Fibroblast of skin of right biceps (primary cell): ENCODE data around the gene IGBP1.
A peak's percentile ranks its signal among the peaks of the same experiment; 100 is the strongest.
"Not testable (repeated sequence)": the region's sequence is repeated elsewhere in the genome, so short reads cannot be mapped to it uniquely, and the experiment has no call there.

Experiments
- DNase-seq: peaks from one replicate; pipeline ENCODE4 v3.0.0-alpha.2; 2013

Gene IGBP1

DNA sequence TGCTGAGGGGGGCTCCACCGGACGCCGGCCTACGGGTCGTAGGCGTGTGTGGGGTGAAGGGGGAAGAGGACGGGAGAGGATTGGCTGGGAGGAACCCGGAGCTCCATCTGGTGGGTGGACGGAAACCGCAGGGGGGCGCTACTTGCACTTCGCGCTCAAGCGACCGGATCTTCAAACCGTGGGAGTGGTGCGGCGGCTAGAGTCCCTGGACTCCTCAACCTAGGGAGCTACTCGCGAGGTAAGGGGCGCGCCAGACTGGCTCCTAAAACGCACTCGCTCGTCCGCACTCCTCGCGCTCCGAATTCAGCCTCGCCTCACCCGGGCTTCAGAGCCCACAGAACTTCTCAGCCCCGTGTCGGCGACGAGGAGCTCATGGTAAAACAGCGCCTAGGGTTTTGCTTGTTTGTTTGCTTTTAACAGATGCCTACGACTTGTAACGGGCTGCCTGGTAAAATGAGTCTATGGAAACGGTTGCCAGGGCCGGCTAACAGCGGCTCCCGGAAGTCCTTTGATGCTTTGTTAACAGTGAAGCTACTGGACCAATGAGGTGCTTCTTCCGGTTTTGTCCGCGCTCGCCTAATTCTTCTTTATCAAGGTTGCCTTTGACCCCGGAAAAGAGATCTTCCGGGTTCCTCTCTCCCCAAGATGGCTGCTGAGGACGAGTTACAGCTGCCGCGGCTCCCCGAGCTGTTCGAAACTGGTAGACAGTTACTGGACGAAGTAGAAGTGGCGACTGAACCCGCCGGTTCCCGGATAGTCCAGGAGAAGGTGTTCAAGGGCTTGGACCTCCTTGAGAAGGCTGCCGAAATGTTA lies at the start of gene IGBP1:
Gene IGBP1, plus strand, starts transcription at position 145 of the 813 bp plus-strand sequence. Its CDS starts 501 bp downstream, at position 646.
- DNase-seq: peak; percentile 85

DNA sequence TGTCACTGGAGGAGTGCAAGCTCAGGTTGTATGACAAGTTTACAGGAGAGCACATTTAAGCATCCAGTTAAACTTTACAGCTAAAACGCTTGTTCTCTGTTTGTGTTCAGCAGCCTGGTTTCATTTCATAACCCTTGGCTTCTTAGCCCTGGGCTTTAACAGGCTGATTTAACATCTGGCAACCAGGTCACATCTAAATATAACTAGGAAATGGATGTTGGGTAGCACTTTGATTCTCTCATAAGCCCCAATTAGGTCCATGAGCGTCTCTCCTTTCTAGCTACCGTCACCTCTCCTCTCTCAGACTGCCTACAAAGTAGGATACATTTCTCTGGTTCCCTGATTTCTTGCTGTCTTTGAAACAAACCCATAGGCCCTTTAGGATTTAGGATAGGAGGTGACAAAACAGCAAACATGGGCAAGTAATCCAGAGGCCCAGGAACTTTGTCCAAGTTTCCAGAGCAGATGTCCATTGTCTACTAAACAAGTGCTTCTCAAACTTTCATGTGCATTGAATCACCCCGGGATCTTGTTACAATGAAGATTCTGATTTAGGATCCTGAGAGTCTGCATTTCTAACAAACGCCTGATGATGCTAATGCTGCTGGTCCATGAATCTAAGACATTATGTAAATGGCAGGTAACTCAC lies 48.5 kb upstream of the IGBP1 start:
- DNase-seq: no peak

- peak; percentile 60 for DNase-seq
Observed at GRCh38 chrX:70087857-70088630, 45.2 kb upstream of the IGBP1 start.

DNA sequence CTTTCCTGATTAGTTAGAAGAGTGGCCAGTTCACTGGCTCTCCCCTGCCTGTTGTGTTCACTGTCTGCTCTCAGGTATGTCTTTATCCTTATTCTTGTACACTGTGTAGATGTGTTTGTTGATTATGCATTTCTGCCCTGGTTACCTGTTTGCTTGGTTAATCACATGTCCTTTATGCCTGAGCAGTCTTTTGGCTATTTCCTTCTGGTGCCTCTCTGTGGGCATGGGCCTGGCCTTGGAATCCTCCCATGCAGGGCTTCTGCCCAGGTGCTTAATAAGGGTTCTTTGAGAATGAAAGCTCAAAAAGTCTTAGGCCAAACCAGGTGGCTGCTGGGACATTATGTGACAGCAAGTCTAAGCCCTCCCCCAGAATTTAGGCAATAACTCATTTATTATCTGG lies 44.5 kb upstream of the IGBP1 start:
- no peak for DNase-seq

DNA sequence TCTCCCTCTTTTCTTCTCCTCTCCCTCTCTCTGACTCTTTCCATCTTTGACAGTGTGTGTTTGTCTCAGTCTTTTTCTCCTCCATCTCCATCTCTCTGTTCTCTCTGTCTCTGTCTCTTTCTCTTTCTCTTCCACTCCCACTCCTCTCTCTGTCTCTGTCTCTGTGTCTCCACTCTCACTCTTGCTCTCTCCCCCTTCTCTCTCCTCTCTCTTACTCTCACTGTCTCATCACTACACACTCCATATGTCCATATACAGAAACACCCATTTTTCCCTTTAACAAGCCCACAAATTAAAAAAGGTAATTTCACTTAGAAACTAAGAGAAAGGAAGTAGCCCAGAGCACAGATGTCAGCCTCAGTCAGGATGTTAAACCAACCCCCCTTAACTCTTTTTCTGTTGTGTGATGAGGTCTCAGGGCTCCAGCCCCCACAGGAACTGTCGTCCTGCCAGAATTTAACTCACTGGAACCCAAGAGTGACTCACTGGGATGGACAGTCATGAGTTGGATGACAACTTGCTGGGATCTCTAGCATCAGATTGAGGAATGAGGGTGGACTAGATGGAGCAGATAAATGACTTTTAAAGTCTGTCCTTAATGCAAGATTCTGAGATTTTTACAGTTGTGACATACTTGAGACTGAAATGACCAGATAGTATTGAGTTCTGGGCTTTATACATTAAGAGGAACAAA lies 43.5 kb upstream of the IGBP1 start:
- DNase-seq: peak; percentile 87

GRCh38 chrX:70092247-70092646 lies 41.0 kb upstream of the IGBP1 start:
- DNase-seq: no peak

GRCh38 chrX:70096052-70096451 lies 37.2 kb upstream of the IGBP1 start:
- DNase-seq: peak; percentile 16

DNA sequence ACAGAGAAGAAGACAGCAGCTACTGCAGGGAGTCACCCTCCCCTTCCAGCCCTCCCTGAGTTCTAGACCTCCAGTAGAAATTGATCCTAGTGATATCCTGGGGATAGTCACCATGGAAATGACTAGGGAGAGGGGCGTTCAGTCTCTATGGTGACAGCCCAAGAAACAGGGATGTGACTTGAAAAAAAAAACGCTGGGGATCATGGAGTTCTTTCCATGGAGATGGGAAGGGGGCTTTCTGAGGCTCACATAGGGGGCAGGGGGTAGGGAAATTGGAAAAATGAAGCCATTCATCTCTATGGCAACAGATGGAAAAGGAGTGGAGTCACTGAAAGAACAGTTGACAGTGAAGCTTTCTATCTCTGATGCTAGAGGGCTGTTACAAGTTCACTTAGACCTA lies 28.0 kb upstream of the IGBP1 start:
- DNase-seq: no peak

- DNase-seq: not testable (repeated sequence)
Observed at GRCh38 chrX:70111436-70112026, 21.7 kb upstream of the IGBP1 start.

GRCh38 chrX:70117738-70118137 lies 15.5 kb upstream of the IGBP1 start:
- DNase-seq: no peak

- not testable (repeated sequence) for DNase-seq
Observed at GRCh38 chrX:70123014-70123413, 10.2 kb upstream of the IGBP1 start.

DNA sequence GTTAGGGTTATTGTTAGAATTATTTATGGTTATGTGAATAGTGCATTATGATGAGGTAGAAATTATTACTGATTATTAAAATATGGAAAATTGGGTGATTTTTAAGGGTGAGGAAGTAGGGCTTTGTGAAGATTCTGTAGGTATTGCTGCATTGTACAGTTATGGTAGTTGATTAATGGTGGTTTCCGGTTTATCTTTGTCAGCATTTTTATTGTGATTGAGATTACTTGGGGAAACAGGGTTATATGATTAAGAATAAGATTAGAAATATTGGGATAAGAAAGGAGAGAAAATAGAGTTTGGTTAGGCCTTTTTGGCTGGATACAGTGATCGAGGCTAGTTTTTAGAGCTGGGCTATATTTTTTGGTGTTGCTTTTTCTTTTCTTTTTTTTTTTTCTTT lies 8.6 kb upstream of the IGBP1 start:
- DNase-seq: no peak

- DNase-seq: no peak
Observed at GRCh38 chrX:70128071-70128470, 5.2 kb upstream of the IGBP1 start.

- no peak for DNase-seq
Observed at GRCh38 chrX:70129816-70130215, 3.4 kb upstream of the IGBP1 start.

DNA sequence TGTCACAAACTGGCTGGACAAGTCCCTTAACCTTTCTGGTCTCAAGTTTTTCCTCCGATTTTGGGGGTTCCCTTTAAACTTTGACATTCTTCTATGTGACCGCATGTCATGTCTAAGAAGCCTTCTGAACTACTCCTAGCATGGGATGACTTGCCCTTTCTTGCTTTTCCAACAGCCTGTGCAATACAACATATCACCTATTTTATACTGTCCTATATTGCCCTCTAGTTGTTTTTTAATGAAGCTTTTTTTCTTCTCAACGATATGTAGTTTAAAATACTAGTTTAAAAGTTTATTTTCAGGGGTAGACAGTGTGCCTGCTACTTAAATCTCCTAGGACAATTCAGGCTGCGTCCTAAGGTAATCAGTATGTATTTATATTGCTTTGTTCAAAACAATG lies 1.0 kb upstream of the IGBP1 start:
- DNase-seq: peak; percentile 0

DNA sequence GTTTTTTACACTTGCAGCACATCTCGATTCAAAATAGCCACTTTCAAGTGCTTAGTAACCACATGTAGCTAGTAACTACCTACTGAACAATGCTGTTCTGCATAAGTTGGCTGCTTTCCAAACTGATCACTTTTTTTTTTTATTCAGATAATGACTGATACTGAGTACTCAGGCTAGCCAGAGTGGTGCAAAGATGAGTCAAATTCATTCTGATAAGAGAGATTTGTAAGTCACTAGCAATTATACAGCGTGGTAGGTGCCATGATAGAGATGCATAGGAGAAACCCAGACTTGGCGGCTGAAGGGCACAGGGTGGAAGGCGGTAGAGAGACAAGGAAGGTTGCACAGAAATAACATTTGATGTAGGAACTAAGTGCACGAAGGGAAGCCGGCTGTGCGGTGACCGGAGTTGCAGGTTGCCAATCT lies 357 bp upstream of the IGBP1 start:
- DNase-seq: no peak

- peak; percentile 1 for DNase-seq
Observed at GRCh38 chrX:70134116-70134477, 850 bp downstream of the IGBP1 start.

- DNase-seq: no peak
Observed at GRCh38 chrX:70138622-70139021, 5.4 kb downstream of the IGBP1 start.

- DNase-seq: no peak
Observed at GRCh38 chrX:70139736-70140135, 6.5 kb downstream of the IGBP1 start.

DNA sequence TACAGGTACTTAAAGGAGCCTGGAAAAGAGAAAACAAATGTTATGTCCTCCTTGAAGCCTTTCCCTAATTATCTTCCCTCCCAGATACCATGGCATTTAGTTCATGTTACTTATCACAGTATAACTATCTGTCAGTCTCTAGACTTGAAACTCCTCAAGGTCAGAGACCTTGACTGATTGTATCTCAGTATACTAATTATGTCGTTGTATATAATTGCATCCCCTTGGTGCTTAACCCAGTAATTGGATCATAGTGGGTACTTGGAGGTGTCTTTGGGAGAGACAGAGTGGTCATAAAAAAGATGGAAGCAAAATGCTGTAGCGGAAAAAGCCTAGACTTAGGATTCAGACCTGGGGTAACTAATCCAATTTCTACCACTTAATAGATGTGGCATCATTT lies 8.1 kb downstream of the IGBP1 start:
- DNase-seq: no peak

- peak; percentile 66 for DNase-seq
Observed at GRCh38 chrX:70166601-70167590, 33.6 kb downstream of the IGBP1 start.
